ENCODE data around the gene EPX.

DNA sequence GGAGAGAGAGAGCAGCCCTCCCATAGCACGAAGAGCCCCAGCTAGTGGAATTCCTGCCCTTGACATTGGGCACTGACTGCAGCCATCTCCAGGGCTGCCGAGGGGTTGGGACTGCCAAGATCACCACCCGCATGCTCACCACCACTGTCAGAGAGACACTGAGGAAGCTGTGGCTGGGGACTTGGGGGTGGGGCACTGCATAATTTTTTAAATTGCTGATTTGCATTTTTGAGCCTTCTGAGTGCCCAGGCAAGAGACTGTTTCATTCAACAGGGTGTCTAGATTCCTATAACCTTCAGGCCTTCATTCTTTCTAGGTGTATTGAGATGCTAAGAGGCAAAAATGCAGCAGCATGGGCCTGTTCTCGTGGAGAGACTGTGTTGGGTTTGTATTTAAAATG lies 9.0 kb upstream of the EPX start:
- TF ChIP-seq CTCF (conservative IDR thresholded peaks at IDR 0.05 in 1 of 2, IDR thresholded peaks at IDR 0.05 in 1 of 2; ENCODE audit: low read depth in 1 of 2, low read length in 2 of 2) (no peak), EZH2 (IDR thresholded peaks at IDR 0.05; ENCODE audit: low read length, missing control alignments) (no peak)
